Endometrial microvascular endothelial cells (primary cell): ENCODE data around the gene IFITM10. TPM values are rescaled to one million over a fixed set of nuclear protein-coding genes. Genes with fewer than 3 reads are reported as not detected.

Source experiments
- in situ Hi-C: cut with HindIII; loops from 2 replicates; pipeline ENCODE4 v1.10.0; 2017; ENCODE audit warnings: low sequenced_read_pairs, low pct_unique_long_range_greater_than_20kb; ENCODE audit errors: inconsistent ontology term
- total RNA-seq: library from RNA; depleted of rRNA; stranded (reverse); fragments of >200 nt; gene quantifications from one replicate; pipeline ENCODE4 v1.2.3, GENCODE V29; 2015; ENCODE audit errors: inconsistent ontology term

The IFITM10 gene
- total RNA-seq = not detected

DNA sequence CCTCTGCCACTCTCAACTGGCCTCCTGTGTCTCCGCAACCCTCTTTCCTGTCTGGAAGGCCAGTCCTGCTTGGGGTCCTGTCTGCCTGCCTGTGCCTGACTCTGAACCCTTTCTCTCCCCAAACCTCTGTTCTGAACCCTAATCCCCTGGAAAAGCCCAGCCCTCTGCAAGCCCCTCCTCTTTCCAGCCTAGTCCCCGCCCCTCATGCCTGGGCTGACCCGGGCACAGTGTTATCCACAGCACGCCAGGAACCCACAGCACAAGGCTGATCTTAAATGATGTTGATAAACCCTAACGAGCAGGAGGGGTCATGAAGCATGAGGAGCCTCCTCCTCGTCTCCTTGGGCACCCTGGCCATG lies at the start of gene IFITM10:
Gene IFITM10 (minus strand): TSS at position 115 of the 359 bp plus-strand sequence. CDS start 153 bp downstream, outside the sequence.
- in situ Hi-C loops = no loop called here

- in situ Hi-C loops = no loop called here
Observed at GRCh38 chr11:1797391-1798125, 47.2 kb upstream of the IFITM10 start.

- in situ Hi-C loops = no loop called here
Observed at GRCh38 chr11:1796413-1797011, 46.1 kb upstream of the IFITM10 start.

DNA sequence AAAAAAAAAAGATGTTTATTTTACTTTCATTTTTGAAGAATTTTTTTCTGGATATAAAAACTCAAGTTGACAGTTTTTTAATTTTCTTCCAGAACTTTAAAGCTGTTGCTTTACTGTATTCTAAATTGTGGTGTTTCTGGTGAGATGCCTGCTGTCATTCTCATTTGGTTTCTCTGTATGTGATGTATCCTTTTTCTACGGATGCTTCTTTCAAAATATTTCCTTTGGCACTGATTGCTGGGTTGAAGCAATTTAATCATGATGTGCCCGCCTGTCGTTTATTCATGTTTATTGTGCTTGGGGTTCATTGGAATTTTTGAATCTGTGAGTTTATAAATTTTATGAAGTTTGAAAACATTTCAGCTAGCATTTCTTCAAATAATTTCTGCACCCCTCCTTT lies 42.7 kb upstream of the IFITM10 start:
- in situ Hi-C loops = no loop called here

- in situ Hi-C loops = no loop called here
Observed at GRCh38 chr11:1792461-1792860, 42.1 kb upstream of the IFITM10 start.

DNA sequence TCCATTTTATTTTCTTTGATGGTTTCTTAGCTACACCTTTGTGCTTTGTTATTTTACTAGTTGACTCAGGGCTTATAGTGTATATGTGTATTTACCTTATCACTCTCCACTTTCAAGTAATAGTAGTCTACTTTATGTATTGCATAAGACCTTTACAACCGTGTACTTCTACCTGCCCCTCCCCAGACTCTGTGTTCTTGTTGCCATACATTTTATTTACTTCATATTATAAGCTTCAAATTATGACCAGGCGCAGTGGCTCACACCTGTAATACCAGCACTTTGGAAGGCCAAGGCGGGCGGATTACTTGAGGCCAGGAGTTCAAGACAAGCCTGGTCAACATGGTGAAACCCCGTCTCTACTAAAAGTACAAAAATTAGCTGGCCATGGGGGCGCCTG lies 41.5 kb upstream of the IFITM10 start:
- in situ Hi-C loops = no loop called here

DNA sequence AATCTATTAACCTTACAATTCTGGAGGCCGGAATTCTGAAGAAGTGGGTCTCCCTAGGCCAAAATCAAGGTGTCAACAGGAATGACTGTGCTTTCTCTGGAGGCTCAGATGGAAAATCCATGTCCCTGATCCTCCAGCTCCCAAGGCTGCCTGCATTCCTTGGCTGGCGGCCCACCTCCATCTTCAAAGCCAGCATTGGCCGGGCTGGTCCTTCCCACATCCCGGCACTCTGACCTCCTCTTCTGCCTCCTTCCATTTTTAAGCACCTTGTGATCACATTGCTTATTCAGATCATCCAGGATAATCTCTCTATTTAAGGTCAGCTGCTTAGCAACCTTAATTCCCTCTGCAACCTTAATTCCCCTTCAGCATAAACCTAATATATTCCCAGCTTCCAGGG lies 36.1 kb upstream of the IFITM10 start:
- in situ Hi-C loops = no loop called here

- in situ Hi-C loops = no loop called here
Observed at GRCh38 chr11:1785749-1786413, 35.5 kb upstream of the IFITM10 start.

DNA sequence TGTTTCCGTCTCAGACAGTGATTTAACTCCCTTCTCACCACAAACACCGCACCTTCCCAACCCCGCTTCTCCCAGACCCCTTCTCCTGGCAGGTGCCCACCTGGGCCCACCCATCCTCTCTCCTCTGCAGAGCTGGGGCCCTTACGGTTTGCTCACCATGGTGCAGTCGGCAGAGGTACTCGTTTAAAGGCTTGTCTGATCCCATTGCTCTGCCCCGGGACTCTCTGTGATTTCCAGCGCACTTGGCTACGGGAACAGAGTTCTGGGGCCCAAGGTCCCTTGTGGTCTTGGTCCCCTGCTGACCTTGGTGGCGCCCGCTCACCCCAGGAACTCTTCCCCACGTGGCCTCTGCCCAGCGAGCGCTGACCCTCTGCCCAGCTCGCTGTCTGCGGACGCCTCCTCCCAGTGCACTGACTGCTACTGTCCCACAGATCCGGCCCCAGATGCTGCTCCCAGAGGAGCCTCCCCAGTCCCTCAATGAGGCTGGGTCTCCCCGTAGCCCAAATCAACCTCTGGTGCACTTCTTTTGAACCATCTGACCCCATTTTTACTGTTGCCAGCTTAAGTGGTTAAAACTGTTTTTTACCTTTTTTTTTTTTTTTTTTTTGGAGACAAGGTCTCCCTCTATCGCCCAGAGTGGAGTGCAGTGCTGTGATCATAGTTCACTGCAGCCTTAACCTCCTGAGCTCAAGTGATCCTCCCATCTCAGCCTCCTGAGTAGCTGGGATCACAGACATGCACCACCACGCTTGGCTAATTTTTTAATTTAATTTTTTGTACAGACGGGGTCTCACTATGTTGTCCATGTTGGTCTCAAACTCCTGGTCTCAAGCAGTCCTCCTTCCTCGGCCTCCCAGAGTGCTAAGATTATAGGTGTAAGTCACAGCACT lies 34.6 kb upstream of the IFITM10 start:
- in situ Hi-C loops = no loop called here

GRCh38 chr11:1783725-1784529 lies 33.5 kb upstream of the IFITM10 start:
- in situ Hi-C loops = no loop called here

GRCh38 chr11:1782831-1783724 lies 32.7 kb upstream of the IFITM10 start:
- in situ Hi-C loops = no loop called here

- in situ Hi-C loops = no loop called here
Observed at GRCh38 chr11:1782031-1782590, 31.7 kb upstream of the IFITM10 start.

- in situ Hi-C loops = no loop called here
Observed at GRCh38 chr11:1781593-1781975, 31.2 kb upstream of the IFITM10 start.

GRCh38 chr11:1780700-1781592 lies 30.6 kb upstream of the IFITM10 start:
- in situ Hi-C loops = no loop called here

GRCh38 chr11:1779806-1780699 lies 29.7 kb upstream of the IFITM10 start:
- in situ Hi-C loops = no loop called here
